NCI-H82 (cell line): ENCODE measurements around the gene CIITA.
A peak's percentile ranks its signal among the peaks of the same experiment; 100 is the strongest.
"Not testable (repeated sequence)": the region's sequence is repeated elsewhere in the genome, so short reads cannot be mapped to it uniquely, and the experiment has no call there.

Source experiments
- DNase-seq: peaks from one replicate; lab custom pipeline; 2025; lab: John Stamatoyannopoulos, UW

CIITA gene, protein sequence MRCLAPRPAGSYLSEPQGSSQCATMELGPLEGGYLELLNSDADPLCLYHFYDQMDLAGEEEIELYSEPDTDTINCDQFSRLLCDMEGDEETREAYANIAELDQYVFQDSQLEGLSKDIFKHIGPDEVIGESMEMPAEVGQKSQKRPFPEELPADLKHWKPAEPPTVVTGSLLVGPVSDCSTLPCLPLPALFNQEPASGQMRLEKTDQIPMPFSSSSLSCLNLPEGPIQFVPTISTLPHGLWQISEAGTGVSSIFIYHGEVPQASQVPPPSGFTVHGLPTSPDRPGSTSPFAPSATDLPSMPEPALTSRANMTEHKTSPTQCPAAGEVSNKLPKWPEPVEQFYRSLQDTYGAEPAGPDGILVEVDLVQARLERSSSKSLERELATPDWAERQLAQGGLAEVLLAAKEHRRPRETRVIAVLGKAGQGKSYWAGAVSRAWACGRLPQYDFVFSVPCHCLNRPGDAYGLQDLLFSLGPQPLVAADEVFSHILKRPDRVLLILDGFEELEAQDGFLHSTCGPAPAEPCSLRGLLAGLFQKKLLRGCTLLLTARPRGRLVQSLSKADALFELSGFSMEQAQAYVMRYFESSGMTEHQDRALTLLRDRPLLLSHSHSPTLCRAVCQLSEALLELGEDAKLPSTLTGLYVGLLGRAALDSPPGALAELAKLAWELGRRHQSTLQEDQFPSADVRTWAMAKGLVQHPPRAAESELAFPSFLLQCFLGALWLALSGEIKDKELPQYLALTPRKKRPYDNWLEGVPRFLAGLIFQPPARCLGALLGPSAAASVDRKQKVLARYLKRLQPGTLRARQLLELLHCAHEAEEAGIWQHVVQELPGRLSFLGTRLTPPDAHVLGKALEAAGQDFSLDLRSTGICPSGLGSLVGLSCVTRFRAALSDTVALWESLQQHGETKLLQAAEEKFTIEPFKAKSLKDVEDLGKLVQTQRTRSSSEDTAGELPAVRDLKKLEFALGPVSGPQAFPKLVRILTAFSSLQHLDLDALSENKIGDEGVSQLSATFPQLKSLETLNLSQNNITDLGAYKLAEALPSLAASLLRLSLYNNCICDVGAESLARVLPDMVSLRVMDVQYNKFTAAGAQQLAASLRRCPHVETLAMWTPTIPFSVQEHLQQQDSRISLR

DNA sequence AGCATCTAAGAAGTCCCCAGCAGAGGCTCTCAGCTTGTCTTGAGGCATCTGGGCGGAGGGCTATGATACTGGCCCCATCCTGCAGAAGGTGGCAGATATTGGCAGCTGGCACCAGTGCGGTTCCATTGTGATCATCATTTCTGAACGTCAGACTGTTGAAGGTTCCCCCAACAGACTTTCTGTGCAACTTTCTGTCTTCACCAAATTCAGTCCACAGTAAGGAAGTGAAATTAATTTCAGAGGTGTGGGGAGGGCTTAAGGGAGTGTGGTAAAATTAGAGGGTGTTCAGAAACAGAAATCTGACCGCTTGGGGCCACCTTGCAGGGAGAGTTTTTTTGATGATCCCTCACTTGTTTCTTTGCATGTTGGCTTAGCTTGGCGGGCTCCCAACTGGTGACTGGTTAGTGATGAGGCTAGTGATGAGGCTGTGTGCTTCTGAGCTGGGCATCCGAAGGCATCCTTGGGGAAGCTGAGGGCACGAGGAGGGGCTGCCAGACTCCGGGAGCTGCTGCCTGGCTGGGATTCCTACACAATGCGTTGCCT, at the start of gene CIITA:
TSS of gene CIITA (plus strand) at position 404 of the 543 bp plus-strand sequence. CDS start at position 533, 129 bp downstream.
- peak; percentile 22 for DNase-seq

DNA sequence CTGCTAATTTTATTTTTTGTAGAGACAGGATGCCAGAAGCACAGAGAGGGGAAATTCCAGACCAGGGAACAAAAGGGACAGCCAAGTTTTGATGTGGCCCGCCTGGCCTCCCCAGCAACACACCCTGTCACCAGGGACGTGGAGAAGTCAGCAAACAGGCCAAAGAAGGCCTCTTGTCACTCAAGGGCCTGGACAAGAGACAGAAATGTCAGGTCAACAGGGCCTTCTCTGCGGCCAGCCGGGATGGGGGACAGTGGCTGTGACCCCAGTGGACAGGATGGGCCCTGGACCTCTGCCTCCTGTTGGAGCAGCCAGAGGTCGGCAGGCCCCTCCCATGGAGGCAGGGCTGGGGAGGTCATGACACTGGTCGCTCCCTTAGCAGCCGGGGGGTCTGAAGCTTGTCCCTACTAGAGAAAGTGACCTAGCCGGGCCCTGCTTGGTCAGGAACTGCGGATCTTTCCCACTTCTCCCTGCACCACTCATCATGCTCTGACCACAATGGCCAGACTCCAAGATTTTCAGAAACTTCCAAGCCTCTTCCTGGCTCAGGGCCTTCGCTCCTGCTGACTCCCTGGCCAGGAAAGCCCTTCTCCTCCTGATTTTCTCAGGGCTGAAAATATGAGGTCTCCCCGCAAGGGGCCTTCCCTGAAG, 49.2 kb upstream of the CIITA start:
- no peak for DNase-seq

DNA sequence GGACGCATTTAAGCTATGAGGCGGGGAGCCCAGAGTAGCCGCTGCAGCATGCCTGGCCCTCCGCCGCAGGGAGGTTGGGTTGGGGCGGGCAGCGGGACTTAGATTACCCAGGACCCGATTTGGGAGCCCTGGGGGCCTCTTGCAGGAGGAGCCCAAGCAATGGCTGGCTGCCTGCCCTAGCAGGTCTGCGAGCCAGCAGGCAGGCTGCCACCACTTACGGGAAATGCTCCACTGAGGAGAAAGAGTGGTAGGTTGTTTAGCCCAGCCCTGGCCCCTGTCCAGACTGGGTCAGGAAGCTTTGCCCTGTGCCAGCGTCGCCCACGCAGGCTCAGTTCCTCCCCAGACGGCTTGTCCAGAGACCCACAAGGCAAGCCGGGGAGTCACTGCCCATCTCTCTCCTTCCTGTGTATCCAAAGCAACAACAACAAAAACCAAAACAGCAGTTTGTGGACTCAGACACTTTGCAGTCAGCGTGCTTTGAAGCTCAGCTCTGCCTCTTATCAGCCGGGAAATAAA, 48.1 kb upstream of the CIITA start:
- no peak for DNase-seq

DNA sequence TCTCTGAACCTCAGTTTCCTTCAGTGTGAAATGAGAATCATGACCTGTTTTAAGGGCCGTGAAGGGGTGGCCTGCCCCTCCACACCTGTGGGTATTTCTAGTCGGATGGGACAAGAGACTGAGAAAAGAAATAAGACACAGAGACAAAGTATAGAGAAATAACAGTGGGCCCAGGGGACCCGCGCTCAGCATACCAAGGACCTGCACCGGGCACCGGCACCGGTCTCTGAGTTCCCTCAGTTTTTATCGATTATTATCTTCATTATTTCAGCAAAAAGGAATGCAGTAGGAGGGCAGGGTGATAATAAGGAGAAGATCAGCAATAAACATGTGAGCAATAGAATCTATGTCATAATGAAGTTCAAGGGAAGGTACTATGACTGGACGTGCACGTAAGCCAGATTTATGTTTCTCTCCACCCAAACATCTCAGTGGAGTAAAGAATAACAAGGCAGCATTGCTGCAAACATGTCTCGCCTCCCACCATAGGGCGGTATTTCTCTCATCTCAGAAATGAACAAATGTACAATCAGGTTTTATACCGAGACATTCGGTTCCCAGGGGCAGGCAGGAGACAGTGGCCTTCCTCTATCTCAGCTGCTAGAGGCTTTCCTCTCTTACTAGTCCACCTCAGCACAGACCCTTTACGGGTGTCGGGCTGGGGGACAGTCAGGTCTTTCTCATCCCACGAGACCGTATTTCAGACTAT, 47.5 kb upstream of the CIITA start:
- DNase-seq, result not testable (repeated sequence)

DNA sequence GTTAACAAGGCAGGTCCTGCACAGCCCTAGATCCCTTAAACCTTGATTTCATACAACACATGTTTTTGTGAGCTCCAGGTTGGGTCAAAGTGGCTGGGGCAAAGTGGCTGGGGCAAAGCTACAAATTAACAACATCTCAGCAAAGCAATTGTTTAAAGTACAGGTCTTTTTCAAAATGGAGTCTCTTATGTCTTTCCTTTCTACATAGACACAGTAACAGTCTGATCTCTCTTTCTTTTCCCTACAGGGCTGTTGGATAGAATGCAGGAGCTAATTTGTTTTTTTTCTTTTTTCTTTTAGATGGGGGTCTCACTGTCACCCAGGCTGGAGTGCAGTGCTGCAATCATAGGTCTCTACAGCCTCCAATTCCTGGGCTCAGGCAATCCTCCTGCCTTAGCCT, 46.8 kb upstream of the CIITA start:
- DNase-seq, result not testable (repeated sequence)

DNA sequence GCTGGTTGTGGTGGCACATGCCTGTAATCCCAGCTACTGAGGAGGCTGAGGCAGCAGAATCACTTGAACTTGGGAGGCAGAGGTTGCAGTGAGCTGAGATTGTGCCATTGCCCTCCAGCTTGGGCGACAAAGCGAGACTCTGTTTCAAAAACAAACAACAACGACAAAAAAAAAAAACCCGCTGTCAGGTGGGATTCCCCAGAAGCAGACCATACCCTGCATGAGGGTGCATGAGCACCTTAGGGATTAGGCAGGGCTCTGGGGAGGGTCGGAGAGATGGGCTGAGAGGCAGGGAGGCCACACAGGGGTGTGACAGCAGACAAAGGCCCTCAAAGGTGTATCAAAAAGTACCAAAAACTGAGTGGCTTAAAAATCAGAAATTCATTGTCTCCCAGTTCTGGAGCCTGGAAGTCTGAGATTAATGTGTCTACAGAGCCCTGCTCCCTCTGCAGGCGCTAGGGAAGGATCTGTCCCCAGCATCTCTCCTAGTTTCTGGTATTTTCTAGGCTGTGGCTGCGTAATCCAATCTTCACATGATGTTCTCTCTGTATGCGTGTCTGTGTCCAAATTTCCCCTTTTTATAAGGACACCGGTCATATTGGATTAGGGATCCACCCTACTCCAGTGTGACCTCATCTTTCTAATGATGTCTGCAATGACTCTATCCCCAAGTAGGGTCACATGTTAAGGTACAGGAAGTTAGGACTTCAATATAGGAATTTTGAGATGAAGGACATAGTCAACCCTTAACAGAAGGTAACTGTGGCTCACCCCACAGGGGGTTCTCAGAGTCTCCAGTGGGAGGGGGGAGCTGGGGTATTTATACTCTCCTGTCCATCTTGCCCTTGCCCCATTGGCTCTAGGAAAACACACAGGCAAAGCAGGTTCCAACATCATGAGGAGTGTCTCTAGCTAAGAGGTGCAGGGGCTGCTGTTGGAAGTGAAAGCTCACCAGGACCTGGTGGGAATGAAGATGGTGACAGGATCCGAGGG, 44.8 kb upstream of the CIITA start:
- DNase-seq, result no peak

DNA sequence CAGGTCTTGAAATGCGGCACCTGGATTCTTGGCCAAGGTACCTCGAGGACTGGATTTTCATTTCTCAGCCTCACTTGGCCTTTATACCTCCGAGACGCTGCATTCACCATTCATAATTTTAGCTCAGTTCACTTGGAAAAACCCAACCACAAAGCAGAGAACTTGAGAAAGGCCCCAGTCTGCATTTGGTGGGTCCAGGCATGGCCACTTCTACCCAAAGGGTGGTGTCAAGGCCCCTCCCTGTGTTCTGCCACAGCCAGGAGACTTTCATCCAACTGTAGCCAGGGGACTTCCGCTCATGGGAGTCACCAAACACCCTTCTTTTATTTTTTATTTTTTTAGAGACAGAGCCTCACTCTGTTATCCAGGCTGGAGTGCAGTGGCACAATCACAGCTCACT, 43.7 kb upstream of the CIITA start:
- no peak for DNase-seq

DNA sequence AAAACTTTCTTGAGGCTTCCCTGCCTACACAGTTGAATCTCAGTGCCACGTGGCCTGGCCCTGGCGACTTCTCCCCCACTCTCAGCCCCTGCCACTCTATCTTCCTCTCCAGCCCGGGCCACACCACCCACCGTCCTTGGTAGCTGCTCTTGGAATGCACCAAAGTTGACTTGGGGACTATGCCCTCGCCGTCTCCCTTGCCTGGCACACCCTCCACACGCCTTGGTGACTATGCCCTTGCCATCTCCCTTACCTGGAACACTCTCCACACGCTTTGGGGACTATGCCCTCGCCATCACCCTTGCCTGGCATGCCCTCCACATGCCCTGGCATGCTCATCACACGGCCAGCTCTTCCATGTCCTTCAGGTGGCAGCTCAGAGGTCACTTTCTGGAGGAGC, 42.9 kb upstream of the CIITA start:
- DNase-seq, result no peak

DNA sequence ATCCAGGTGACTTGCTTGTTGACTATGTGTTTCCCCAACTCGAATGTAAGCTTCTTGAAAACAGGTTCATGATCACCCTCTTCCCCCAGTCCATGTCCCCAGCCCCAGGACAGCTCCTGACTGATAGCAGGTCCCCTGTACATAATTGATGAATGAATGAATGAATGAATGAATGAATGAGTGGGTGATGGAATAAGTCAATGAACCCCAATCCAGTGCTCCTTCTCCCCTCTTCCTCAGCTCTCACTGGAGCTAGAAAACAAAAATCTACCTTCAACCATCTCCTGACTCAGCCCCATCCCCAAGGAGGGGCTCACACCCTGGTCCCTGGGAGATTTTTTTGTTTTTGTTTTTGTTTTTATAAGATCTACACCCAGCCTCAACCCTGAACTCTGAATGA, 42.2 kb upstream of the CIITA start:
- DNase-seq, result no peak

DNA sequence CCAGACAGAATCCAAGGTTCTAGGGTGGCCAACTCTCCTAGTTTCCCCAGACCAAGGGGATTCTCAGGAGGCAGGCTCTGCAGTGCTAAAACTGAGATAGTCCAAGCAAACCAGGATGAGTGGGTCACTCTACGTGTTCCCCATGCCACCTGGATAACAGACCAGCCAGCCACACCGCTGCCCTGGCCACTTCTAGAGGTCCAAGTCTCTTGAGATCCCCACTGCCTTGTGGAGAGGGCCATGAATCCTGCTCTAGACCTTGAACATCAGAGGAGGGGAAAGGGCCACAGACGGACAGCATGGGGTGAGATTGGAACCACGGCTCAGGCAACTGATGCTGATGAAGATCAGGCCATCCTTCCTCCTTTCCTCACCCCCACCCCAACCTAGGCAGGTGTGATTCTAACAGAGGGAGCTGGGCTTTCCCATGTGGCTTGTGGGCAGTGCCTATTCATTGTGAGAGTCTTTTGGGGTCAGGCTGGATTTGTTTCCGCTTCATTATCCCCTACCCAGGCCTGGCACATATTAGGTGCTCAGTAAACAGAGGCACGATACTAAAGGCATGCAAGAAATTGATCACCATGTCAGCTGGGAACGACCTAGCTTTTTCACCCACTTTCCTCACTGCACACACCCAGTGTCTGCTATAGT, 41.6 kb upstream of the CIITA start:
- no peak for DNase-seq

DNA sequence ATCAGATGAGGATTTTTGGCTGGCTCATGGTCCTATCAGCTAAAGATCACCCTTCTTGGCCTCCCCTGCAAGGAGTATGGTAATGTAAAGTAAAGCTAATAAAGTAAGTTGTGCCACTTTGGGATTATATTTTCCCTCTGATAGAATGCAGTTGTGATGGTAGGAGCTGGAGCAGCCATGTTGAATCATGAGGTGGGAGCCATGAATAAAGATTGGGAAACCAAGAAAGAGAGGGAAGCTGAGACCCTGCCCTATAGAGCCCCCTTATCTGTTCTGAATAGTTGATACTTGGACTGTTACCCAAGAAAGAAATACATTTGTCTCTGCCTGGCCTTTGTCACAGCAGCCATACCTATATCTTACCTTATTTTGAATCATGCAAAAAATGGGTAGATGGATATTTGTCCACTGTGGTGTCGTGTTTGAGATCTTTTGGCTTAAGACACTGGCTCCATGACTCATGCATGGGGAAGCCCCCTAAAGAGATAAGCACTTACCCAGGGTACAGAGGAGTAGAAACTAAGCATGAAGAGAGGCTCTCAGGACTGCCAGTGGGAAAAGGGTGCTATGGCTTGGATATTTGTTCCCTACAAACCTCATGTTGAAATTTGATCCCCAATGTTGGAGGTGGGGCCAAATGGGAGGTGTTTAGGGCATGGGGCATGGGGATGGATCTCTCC, 40.7 kb upstream of the CIITA start:
- no peak for DNase-seq

DNA sequence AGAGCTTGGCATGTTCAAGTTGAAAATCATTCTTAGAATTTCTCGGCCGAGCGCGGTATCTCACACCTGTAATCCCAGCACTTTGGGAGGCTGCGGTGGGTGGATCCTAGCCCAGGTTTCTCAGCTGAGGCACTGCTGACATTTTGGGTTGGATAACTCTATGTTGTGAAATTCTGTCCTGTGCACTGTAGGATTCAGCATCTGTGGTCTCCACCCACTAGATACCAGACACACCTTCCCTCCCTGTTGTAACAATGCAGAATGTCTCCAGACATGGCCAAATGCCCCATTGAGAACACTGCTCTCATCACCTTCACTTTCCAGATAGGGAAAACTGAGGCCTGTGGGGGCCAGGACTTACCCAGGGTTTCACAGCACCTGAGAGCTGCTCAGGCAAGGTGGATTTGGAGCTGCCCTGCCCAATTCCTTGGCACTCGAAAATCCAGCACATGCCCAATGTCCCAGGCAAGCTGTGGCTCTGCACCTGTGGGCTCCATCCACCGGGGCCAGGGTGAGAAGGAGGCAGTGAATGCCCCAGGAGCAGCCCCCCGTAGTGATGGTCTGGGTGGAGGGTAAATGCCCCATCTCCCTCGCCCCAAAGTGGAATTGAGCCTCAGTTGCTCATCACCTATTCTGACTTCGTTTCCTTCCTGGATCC, 38.3 kb upstream of the CIITA start:
- DNase-seq, result no peak

DNA sequence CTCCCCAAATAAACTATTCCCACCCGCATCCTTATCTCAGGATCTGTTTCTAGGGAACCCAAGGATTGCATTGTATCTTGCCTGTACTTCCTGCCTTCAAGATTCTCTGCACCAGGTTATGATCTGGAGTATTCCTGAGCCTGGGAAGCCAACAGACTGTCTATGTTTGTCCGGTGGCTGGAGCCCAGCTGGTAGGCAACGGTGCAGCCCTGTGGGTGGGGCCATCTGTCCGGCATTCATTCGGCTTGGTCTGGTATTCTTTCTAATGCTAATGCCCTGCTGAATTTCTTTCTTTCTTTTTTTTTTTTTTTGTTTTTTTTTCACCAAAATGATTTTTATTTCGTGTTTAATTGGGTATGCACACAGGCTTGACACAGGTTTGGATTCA, 37.7 kb upstream of the CIITA start:
- no peak for DNase-seq

DNA sequence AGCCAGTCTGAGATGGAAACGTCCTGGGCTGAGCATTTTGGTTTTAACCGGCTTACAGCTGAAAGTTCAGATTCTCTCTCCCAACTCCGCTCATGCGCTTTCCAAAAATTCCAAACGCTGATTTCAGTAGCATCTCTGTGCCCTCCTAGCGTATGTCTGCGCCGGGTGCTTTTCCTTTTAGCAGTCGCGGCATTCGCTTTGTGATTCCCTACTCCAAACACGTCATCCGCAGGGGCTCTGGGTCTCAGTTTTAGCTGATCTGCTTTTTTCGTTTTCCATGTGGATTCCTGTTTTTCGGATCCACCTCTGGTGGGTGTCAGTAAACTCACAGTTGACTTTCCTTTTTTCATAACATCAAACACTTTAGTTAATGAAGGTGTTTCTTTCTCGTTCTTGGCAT, 36.3 kb upstream of the CIITA start:
- no peak for DNase-seq

DNA sequence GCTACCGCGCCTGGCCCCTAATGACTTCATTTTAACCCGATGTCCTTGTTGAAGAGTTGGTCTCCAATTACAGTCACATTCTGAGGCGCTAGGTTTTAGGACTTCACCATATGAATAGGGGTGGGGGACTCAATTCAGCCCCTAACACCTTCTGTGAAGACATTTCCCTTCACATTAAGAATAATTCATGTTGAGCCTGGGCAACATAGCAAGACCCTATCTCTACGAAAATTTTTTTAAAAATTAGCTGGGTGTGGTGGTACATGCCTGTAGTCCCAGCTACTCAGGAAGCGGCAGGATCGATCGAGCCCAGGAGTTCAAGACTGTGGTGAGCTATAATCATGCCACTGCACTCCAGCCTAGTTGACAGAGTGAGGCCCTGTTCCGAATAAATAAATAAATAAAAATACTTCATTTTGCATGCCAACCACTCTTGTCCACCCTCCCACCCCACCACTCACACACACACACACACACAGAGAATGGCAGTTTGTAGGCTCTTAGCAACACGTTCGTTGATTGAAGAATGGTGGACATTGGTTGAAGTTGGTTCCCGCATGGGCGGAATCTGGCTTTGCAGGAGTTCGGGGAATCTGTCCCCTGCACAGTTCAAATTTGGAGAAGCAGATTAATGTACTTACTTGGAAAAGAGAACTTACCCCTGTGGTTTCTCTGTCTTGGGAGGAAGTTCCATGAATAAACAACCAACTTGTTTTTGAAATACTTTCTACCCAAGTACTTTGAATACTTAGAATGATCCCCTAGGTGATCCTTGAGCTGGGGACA, 30.6 kb upstream of the CIITA start:
- no peak for DNase-seq

DNA sequence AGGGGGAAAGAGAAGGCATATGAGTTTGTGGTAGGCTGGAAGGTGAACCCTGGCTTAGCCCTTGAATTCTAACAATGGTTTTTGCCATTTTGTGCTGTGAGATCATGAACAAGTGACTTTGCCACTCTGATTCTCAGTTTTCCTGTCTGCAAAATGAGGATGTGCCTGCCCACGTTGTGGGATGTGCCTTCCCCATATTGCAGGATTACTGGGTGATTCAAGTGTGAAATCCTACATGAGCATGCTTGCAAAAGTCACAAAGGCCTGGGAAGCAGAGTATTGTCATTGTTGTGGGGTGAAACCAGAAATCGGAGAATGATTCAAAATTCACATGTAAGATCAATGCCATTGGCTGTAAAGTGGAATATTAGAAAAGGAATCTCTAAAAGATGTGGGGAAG, 29.8 kb upstream of the CIITA start:
- DNase-seq, result no peak
